ENCODE measurements around the gene ZFAND5. TPM values are rescaled to one million over a fixed set of nuclear protein-coding genes. Genes with fewer than 3 reads are reported as not detected.
A peak's percentile ranks its signal among the peaks of the same experiment; 100 is the strongest.

The ZFAND5 gene
- total and polyA plus RNA-seq, 2 of the 13 experiments (the other 11 are each of a cell fraction or from before 2014, with no cell fraction given): 53.4 to 60.2 TPM

GRCh38 chr9:72364679-72365524 is at the start of gene ZFAND5 (continued):
- TF ChIP-seq PTBP1 (IDR thresholded peaks at IDR 0.05; ENCODE audit: low read depth, low read length, poor library complexity, severe bottlenecking): no peak
- TF ChIP-seq XBP1 (CRISPR knock-in tag; IDR thresholded peaks at IDR 0.05): no peak
- TF ChIP-seq RNF2 (conservative IDR thresholded peaks at IDR 0.05; ENCODE audit: low read depth): no peak
- no peak for TF ChIP-seq ZNF839 (CRISPR knock-in tag; IDR thresholded peaks at IDR 0.05; ENCODE audit: borderline replicate concordance)
- no peak for TF ChIP-seq LCORL (IDR thresholded peaks at IDR 0.05)
- TF ChIP-seq LCORL (CRISPR knock-in tag; IDR thresholded peaks at IDR 0.05): peak; percentile 45; the same call in 1 of the 2 replicates
- 0 out of 2 replicates have a peak, but pooled peaks have one; percentile 45 for TF ChIP-seq HMGXB3 (CRISPR knock-in tag; IDR thresholded peaks at IDR 0.05; ENCODE audit: borderline replicate concordance)
- TF ChIP-seq SCMH1 (CRISPR knock-in tag; IDR thresholded peaks at IDR 0.05; ENCODE audit: borderline replicate concordance): no peak
- TF ChIP-seq MBNL3 (CRISPR knock-in tag; conservative IDR thresholded peaks at IDR 0.05): no peak
- no peak for TF ChIP-seq PHF5A (CRISPR knock-in tag; IDR thresholded peaks at IDR 0.05; ENCODE audit: low read depth, unreplicated experiment)
- TF ChIP-seq CAMTA2 (CRISPR knock-in tag; IDR thresholded peaks at IDR 0.05; ENCODE audit: borderline replicate concordance): 0 out of 2 replicates have a peak, but pooled peaks have one; percentile 18
- no peak for TF ChIP-seq ZNF562 (CRISPR knock-in tag; IDR thresholded peaks at IDR 0.05; ENCODE audit: borderline replicate concordance)
- peak; percentile 96 for TF ChIP-seq ZNF709 (CRISPR knock-in tag; IDR thresholded peaks at IDR 0.05)
- no peak for TF ChIP-seq ZNF383 (CRISPR knock-in tag; IDR thresholded peaks at IDR 0.05; ENCODE audit: borderline replicate concordance)
- TF ChIP-seq DDIT3 (CRISPR knock-in tag; IDR thresholded peaks at IDR 0.05): no peak
- TF ChIP-seq ZNF44 (CRISPR knock-in tag; IDR thresholded peaks at IDR 0.05): 0 out of 2 replicates have a peak, but pooled peaks have one; percentile 77
- TF ChIP-seq CSRNP1 (CRISPR knock-in tag; IDR thresholded peaks at IDR 0.05): peak; percentile 24
- no peak for TF ChIP-seq MYNN (CRISPR knock-in tag; IDR thresholded peaks at IDR 0.05; ENCODE audit: low read depth)

All from HepG2 (cell line).